Erythroblast (primary cell): ENCODE measurements around the gene CTIF.

Source experiments
- GATA1 ChIP-seq: IDR thresholded peaks from 2 replicates; pipeline ENCODE4 v1.6.1; 2011; ENCODE audit warnings: low read depth, mild to moderate bottlenecking, control low read depth, low read length, moderate library complexity
- POLR2A ChIP-seq: IDR thresholded peaks from 2 replicates; pipeline ENCODE4 v1.6.1; 2011; ENCODE audit warnings: mild to moderate bottlenecking, low read length

- TF ChIP-seq GATA1: no peak
- TF ChIP-seq POLR2A: no peak
These were observed 319.8 kb downstream of the CTIF start for GRCh38 chr18:48858676-48859075.
